Psoas muscle (tissue), 8 donors: ENCODE measurements around the gene SLC4A5. TPM values are rescaled to one million over a fixed set of nuclear protein-coding genes. Genes with fewer than 3 reads are reported as not detected.

Experiments
- ATAC-seq, 4 donors: fragments of 200-7000 bp; cut with Tn5 transposase; one replicate each; pipeline ENCODE4 v1.9.1; 2020; ENCODE audit warnings: moderate library complexity in 3 of 4, mild to moderate bottlenecking in 2 of 4
- DNase-seq, 2 donors: peaks; one replicate each; pipeline ENCODE4 v3.0.0-alpha.2; 2020
- H3K27ac ChIP-seq: fragments of 200-600 bp; one replicate; pipeline ENCODE4 v1.8.0; 2022
- H3K27me3 ChIP-seq, 3 donors: fragments of 200-600 bp in 1 of 3; one replicate each; pipeline versions ENCODE4 v1.6.1 to v1.8.0; 2013 to 2022; ENCODE audit warnings: low read length in 2 of 3, mild to moderate bottlenecking in 2 of 3, moderate library complexity in 1 of 3; ENCODE audit not compliant: insufficient read depth in 3 of 3
- H3K36me3 ChIP-seq, 2 donors: fragments of 200-600 bp in 1 of 2; one replicate each; pipeline versions ENCODE4 v1.6.1 to v1.8.0; 2013 to 2022; ENCODE audit warnings: low read depth in 1 of 2, mild to moderate bottlenecking in 1 of 2, moderate library complexity in 1 of 2; ENCODE audit not compliant: insufficient read depth in 1 of 2
- H3K4me1 ChIP-seq: fragments of 200-600 bp; one replicate; pipeline ENCODE4 v1.8.0; 2022
- H3K4me3 ChIP-seq: fragments of 200-600 bp; one replicate; pipeline ENCODE4 v1.8.0; 2022; ENCODE audit warnings: mild to moderate bottlenecking
- H3K9me3 ChIP-seq: fragments of 200-600 bp; one replicate; pipeline ENCODE4 v1.8.0; 2022
- CTCF ChIP-seq: fragments of 200-600 bp; IDR thresholded peaks from one replicate; pipeline ENCODE4 v1.8.0; 2022; ENCODE audit warnings: antibody characterized with exemption
- WGBS, 3 donors: extraction: QIAGEN DNeasy Blood & Tissue Kit; methylation state at CpG; one replicate each; pipeline versions ENCODE4 v1.1.6 to v1.1.7; 2013; 5-methylcytosine and 5-hydroxymethylcytosine counted together
- intact Hi-C, 2 donors: fragments of 100-400 bp; cut with DNase I; formaldehyde crosslinking; loops; one replicate each; pipeline versions ENCODE4 v1.11.0 to v1.14.2; 2022
- polyA plus RNA-seq, 3 donors: library from polyadenylated mRNA; stranded (reverse); fragments of 200-250 nt; gene quantifications; one replicate each; pipeline ENCODE4 v1.2.3, GENCODE V29; 2013
- total RNA-seq, 4 donors: library from RNA; stranded (reverse); fragmentation: NEBNext Ultra II Directional in 2 of 4; extraction: Animal tissue kit (Norgen Biotek cat#: 25700) in 2 of 4; gene quantifications; one replicate each; pipeline versions ENCODE4 v1.2.1 to v1.2.4, GENCODE V29; 2021 to 2023
- donor health status: healthy with polysubstance abuse.
- donor health status: DM: no; HTN: no; CAD: no; lungs with moderate emphysema.
- donor health status: Bipolar disorder and iron deficiency.
- donor health status: healthy.
- donor health status: DM: yes; HTN: yes; CAD: no.
- donor health status: DM: no; HTN: no; CAD: no.
- donor health status: DM: no; HTN: no; CAD: no.
- donor health status: DM: yes; HTN: yes; CAD: no.

The SLC4A5 gene
- total and polyA plus RNA-seq, 7 donors = 0.27 to 5.7 (median 0.57) TPM

- Histone ChIP-seq H3K4me3 (no peak overlapping the region), H3K4me1 (peaks cover 23% of the 10 kb centered on the region), H3K27ac (no peak overlapping the region), H3K27me3 (no peaks in the 10 kb centered on the region), H3K9me3 (no peaks in the 10 kb centered on the region), H3K36me3 (peaks cover 0 to 29% of the 10 kb centered on the region in 2 donors)
- intact Hi-C loops = no loop called here
- ATAC-seq (no peak), DNase-seq (no peak)
- no peak for TF ChIP-seq CTCF
- WGBS, 3 donors = 88 to 97% (median 96%) methylated on average over 1 of the region's 1 CpG
Measured at GRCh38 chr2:74174909-74175308, 168.3 kb downstream of the SLC4A5 start.

GRCh38 chr2:74168739-74169138 lies 174.5 kb downstream of the SLC4A5 start:
- H3K36me3 ChIP-seq = peaks cover 6 to 91% of the 10 kb centered on the region in 2 donors
- WGBS, 3 donors = 69 to 81% (median 76%) methylated on average over 2 of the region's 2 CpGs
- H3K27me3 ChIP-seq = no peaks in the 10 kb centered on the region
- intact Hi-C loops = no loop called here
- H3K27ac ChIP-seq = no peak overlapping the region
- H3K4me3 ChIP-seq = no peak overlapping the region
- H3K4me1 ChIP-seq = no peaks in the 10 kb centered on the region
- ATAC-seq (no peak), DNase-seq (no peak)
- no peak for TF ChIP-seq CTCF
- peaks cover 5% of the 10 kb centered on the region for H3K9me3 ChIP-seq

Other genes starting within 250 kb of the SLC4A5 start
- gene BOLA3, start 195.5 kb downstream of the SLC4A5 start, total RNA-seq = 10 to 100 TPM; 47.7 to 65.9 (median 54.3) TPM
- gene BOLA3, start 195.5 kb downstream of the SLC4A5 start, polyA plus RNA-seq = 100 to 1,000 TPM in 2 of 3 donors, 10 to 100 TPM in 1; 99.6 to 117 (median 103) TPM
- gene MOB1A, start 164.5 kb downstream of the SLC4A5 start, total RNA-seq = 10 to 100 TPM; 28.0 to 44.3 (median 28.9) TPM
- 10 to 100 TPM; 13.6 to 71.2 (median 24.8) TPM for gene MOB1A, start 164.5 kb downstream of the SLC4A5 start, polyA plus RNA-seq
- 10 to 100 TPM; 16.6 to 76.2 (median 61.2) TPM for gene MTHFD2, start 144.8 kb downstream of the SLC4A5 start, total RNA-seq
- gene MTHFD2, start 144.8 kb downstream of the SLC4A5 start, polyA plus RNA-seq = 100 to 1,000 TPM in 1 of 3 donors, 10 to 100 TPM in 2; 52.1 to 112 (median 60.4) TPM
- 100 to 1,000 TPM in 3 of 4 donors, 10 to 100 TPM in 1; 99.0 to 131 (median 116) TPM for gene DCTN1, start 36.9 kb upstream of the SLC4A5 start, total RNA-seq
- gene DCTN1, start 36.9 kb upstream of the SLC4A5 start, polyA plus RNA-seq = 10 to 100 TPM; 45.6 to 61.3 (median 52.1) TPM
- gene C2orf81, start 78.2 kb upstream of the SLC4A5 start, total RNA-seq = under 1 TPM; 0.15 to 0.46 (median 0.39) TPM
- gene C2orf81, start 78.2 kb upstream of the SLC4A5 start, polyA plus RNA-seq = under 1 TPM; 0.06 to 0.34 (median 0.23) TPM
- 1 to 10 TPM; 1.1 to 1.6 (median 1.4) TPM for gene WDR54, start 78.3 kb upstream of the SLC4A5 start, total RNA-seq
- gene WDR54, start 78.3 kb upstream of the SLC4A5 start, polyA plus RNA-seq = 1 to 10 TPM in 2 of 3 donors, under 1 TPM in 1; 0.52 to 2.4 (median 2.4) TPM
- 10 to 100 TPM in 2 of 4 donors, 1 to 10 TPM in 2; 6.0 to 18.8 (median 9.0) TPM for gene RTKN, start 98.5 kb upstream of the SLC4A5 start, total RNA-seq
- 10 to 100 TPM in 1 of 3 donors, 1 to 10 TPM in 2; 3.1 to 12.1 (median 6.6) TPM for gene RTKN, start 98.5 kb upstream of the SLC4A5 start, polyA plus RNA-seq
- gene INO80B, start 111.7 kb upstream of the SLC4A5 start, total RNA-seq = 10 to 100 TPM; 23.6 to 39.0 (median 28.6) TPM
- 10 to 100 TPM; 29.1 to 61.1 (median 41.7) TPM for gene INO80B, start 111.7 kb upstream of the SLC4A5 start, polyA plus RNA-seq
- 10 to 100 TPM; 21.6 to 41.3 (median 23.4) TPM for gene WBP1, start 115.0 kb upstream of the SLC4A5 start, total RNA-seq
- gene WBP1, start 115.0 kb upstream of the SLC4A5 start, polyA plus RNA-seq = 10 to 100 TPM; 19.4 to 26.2 (median 24.7) TPM
- 10 to 100 TPM; 17.1 to 26.4 (median 24.2) TPM for gene MOGS, start 122.0 kb upstream of the SLC4A5 start, total RNA-seq
- gene MOGS, start 122.0 kb upstream of the SLC4A5 start, polyA plus RNA-seq = 10 to 100 TPM; 19.8 to 38.8 (median 25.2) TPM
- 100 to 1,000 TPM; 118 to 157 (median 138) TPM for gene MRPL53, start 129.3 kb upstream of the SLC4A5 start, total RNA-seq
- 10 to 100 TPM; 63.7 to 90.0 (median 63.9) TPM for gene MRPL53, start 129.3 kb upstream of the SLC4A5 start, polyA plus RNA-seq
- 1 to 10 TPM; 2.7 to 8.3 (median 4.5) TPM for gene CCDC142, start 139.6 kb upstream of the SLC4A5 start, total RNA-seq
- gene CCDC142, start 139.6 kb upstream of the SLC4A5 start, polyA plus RNA-seq = 1 to 10 TPM; 1.4 to 8.7 (median 2.5) TPM
- 10 to 100 TPM in 1 of 4 donors, 1 to 10 TPM in 3; 5.4 to 10.1 (median 8.4) TPM for gene TTC31, start 139.7 kb upstream of the SLC4A5 start, total RNA-seq
- 10 to 100 TPM in 1 of 3 donors, 1 to 10 TPM in 2; 7.9 to 13.2 (median 9.4) TPM for gene TTC31, start 139.7 kb upstream of the SLC4A5 start, polyA plus RNA-seq
- under 1 TPM in 2 of 4 donors, not detected in 2; 0.15 to 0.36 TPM for gene LBX2, start 156.2 kb upstream of the SLC4A5 start, total RNA-seq
- gene LBX2, start 156.2 kb upstream of the SLC4A5 start, polyA plus RNA-seq = under 1 TPM; 0.14 to 0.68 (median 0.26) TPM
- gene PCGF1, start 164.3 kb upstream of the SLC4A5 start, total RNA-seq = 10 to 100 TPM; 14.3 to 32.0 (median 21.5) TPM
- gene PCGF1, start 164.3 kb upstream of the SLC4A5 start, polyA plus RNA-seq = 10 to 100 TPM; 25.6 to 60.3 (median 44.9) TPM
- not detected for gene TLX2, start 171.0 kb upstream of the SLC4A5 start, total RNA-seq
- gene TLX2, start 171.0 kb upstream of the SLC4A5 start, polyA plus RNA-seq = not detected
- not detected for gene DQX1, start 182.8 kb upstream of the SLC4A5 start, total RNA-seq
- under 1 TPM; 0.19 to 0.27 (median 0.27) TPM for gene DQX1, start 182.8 kb upstream of the SLC4A5 start, polyA plus RNA-seq
- gene AUP1, start 186.3 kb upstream of the SLC4A5 start, total RNA-seq = 10 to 100 TPM; 56.0 to 94.7 (median 84.6) TPM
- 100 to 1,000 TPM; 123 to 205 (median 169) TPM for gene AUP1, start 186.3 kb upstream of the SLC4A5 start, polyA plus RNA-seq
- gene HTRA2, start 186.5 kb upstream of the SLC4A5 start, total RNA-seq = 10 to 100 TPM; 23.0 to 30.9 (median 27.2) TPM
- 10 to 100 TPM; 24.2 to 54.4 (median 41.8) TPM for gene HTRA2, start 186.5 kb upstream of the SLC4A5 start, polyA plus RNA-seq
- gene LOXL3, start 210.5 kb upstream of the SLC4A5 start, total RNA-seq = 1 to 10 TPM in 3 of 4 donors, under 1 TPM in 1; 0.99 to 2.3 (median 1.6) TPM
- under 1 TPM; 0.62 to 0.64 (median 0.64) TPM for gene LOXL3, start 210.5 kb upstream of the SLC4A5 start, polyA plus RNA-seq
- gene DOK1, start 211.3 kb upstream of the SLC4A5 start, total RNA-seq = 1 to 10 TPM; 1.2 to 3.8 (median 2.0) TPM
- 1 to 10 TPM; 1.0 to 2.0 (median 1.1) TPM for gene DOK1, start 211.3 kb upstream of the SLC4A5 start, polyA plus RNA-seq